Measurements from ENCODE around the gene CDH13.

CDH13 gene

GRCh38 chr16:83609178-83609577, 982.4 kb downstream of the CDH13 start (continued):
- TF ChIP-seq, protein P1, sequence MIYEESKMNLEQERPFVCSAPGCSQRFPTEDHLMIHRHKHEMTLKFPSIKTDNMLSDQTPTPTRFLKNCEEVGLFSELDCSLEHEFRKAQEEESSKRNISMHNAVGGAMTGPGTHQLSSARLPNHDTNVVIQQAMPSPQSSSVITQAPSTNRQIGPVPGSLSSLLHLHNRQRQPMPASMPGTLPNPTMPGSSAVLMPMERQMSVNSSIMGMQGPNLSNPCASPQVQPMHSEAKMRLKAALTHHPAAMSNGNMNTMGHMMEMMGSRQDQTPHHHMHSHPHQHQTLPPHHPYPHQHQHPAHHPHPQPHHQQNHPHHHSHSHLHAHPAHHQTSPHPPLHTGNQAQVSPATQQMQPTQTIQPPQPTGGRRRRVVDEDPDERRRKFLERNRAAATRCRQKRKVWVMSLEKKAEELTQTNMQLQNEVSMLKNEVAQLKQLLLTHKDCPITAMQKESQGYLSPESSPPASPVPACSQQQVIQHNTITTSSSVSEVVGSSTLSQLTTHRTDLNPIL (CRISPR knock-in tag; IDR thresholded peaks at IDR 0.05; ENCODE audit: low read depth), result no peak
- TF ChIP-seq PPARA (CRISPR knock-in tag; IDR thresholded peaks at IDR 0.05; ENCODE audit: borderline replicate concordance), result no peak

DNA sequence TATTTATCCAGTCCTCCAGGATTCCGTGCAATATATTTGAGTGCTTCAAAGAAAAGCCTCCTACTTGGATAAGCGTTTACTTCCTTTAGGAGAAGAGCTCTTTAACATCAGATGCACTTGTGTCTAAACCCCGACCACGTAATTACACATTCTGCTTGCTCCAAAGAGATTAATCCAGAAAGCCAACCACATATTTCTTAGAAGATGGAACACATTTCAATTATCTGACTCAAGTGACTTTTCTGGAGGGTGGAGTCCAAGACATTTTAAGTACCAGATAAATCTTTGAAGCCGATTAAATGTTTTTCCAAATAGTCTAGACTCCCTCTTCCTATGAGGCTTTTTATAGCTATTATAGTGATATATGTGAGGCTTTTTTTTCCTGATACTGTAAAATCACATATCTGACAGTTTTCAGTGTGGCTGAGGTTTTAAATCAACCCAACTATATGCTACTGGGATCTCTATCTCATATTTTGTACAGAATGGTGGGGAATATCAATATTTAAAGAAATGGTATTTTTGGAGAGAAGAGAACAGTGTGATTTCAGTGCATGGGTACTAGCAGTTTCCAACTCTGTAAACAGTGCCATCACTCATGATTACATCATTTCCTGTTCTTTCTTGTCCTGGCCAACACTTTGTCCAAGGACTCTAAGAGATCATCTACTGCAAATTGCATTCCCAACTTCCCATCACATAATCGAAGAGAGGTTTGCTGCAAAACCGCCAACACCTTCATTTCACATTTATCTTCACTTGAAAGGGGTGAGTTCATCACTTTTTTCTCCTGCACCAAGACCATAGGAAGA, 988.6 kb downstream of the CDH13 start:
- ATAC-seq, result no peak
- TF ChIP-seq OSR1 (CRISPR knock-in tag; IDR thresholded peaks at IDR 0.05) (no peak), RARB (CRISPR knock-in tag; IDR thresholded peaks at IDR 0.05) (no peak), ESRRG (CRISPR knock-in tag; IDR thresholded peaks at IDR 0.05) (no peak), CSRNP3 (CRISPR knock-in tag; IDR thresholded peaks at IDR 0.05) (no peak), TCF4 (CRISPR knock-in tag; IDR thresholded peaks at IDR 0.05; ENCODE audit: borderline replicate concordance) (no peak), ZNF70 (CRISPR knock-in tag; IDR thresholded peaks at IDR 0.05) (no peak)
- TF ChIP-seq, protein P2, sequence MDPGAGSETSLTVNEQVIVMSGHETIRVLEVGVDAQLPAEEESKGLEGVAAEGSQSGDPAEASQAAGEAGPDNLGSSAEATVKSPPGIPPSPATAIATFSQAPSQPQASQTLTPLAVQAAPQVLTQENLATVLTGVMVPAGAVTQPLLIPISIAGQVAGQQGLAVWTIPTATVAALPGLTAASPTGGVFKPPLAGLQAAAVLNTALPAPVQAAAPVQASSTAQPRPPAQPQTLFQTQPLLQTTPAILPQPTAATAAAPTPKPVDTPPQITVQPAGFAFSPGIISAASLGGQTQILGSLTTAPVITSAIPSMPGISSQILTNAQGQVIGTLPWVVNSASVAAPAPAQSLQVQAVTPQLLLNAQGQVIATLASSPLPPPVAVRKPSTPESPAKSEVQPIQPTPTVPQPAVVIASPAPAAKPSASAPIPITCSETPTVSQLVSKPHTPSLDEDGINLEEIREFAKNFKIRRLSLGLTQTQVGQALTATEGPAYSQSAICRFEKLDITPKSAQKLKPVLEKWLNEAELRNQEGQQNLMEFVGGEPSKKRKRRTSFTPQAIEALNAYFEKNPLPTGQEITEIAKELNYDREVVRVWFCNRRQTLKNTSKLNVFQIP (CRISPR knock-in tag; IDR thresholded peaks at IDR 0.05; ENCODE audit: borderline replicate concordance, low read depth), result no peak

DNA sequence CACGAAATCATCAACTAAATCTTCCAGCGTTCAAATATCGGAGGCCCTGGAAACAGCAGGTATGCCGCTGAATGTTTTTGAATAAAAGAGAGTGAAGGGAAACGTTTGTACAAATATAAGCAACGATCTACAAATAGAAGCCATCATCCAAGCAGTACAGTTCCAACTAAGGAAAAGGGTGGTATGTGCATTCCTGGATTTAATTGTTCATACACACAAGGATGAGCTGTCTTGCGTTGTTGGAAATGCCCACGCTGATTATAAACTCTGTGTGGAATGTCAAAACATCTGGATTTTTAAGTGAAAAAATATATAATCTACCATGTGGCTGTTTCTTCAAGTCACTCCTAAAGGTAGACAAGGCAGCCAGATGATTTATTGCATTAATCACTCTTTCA, 989.2 kb downstream of the CDH13 start:
- TF ChIP-seq ZC3H10 (CRISPR knock-in tag; IDR thresholded peaks at IDR 0.05), result no peak
- TF ChIP-seq ZFP30 (CRISPR knock-in tag; IDR thresholded peaks at IDR 0.05), result no peak
- no peak for TF ChIP-seq OSR1 (CRISPR knock-in tag; IDR thresholded peaks at IDR 0.05)
- no peak for TF ChIP-seq CSRNP3 (CRISPR knock-in tag; IDR thresholded peaks at IDR 0.05)
- TF ChIP-seq ARNTL (CRISPR knock-in tag; IDR thresholded peaks at IDR 0.05; ENCODE audit: borderline replicate concordance, low read depth), result no peak
- no peak for TF ChIP-seq GLIS3 (CRISPR knock-in tag; IDR thresholded peaks at IDR 0.05)
- TF ChIP-seq ZNF70 (CRISPR knock-in tag; IDR thresholded peaks at IDR 0.05), result no peak
- TF ChIP-seq SNAI2 (CRISPR knock-in tag; IDR thresholded peaks at IDR 0.05), result no peak
- ATAC-seq, result no peak

DNA sequence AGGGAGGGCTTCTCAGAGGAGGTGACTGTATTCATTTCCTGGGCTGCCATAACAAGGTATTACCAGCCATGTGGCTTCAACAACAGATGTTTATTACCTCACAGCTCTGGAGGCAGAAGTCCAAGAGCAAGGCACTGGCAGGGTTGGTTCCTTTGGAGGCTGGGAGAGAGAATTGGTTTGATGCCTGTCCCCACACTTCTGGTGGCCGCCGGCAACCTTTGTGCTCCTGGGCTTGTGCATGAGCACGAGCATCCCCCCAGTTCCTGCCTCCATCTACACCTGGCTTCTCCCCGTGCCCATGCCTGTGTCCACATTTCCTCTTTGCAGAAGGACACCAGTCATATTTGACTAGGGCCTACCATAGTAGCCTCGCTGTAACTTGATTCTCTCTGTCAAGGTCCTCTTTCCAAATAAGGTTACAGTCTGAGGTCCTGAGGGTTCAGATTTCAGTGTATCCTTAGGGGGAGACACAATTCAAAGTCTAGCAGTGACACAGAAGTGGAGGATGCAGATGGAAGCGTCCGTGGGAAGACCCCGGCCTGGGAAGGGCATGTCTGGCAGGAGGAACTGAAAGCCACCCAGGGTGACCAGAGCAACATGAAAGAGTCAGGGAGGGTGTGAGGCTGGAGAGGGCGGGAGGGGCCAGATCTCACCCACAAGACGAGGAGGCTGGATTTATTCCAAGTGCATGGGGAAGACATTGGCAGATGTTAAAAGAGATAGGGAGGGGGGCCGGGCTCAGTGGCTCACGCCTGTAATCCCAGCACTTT, 992.8 kb downstream of the CDH13 start:
- no peak for ATAC-seq
- TF ChIP-seq ZFP3 (CRISPR knock-in tag; IDR thresholded peaks at IDR 0.05) (no peak), ZFP30 (CRISPR knock-in tag; IDR thresholded peaks at IDR 0.05) (no peak), ZC3H10 (CRISPR knock-in tag; IDR thresholded peaks at IDR 0.05) (no peak), CSRNP3 (CRISPR knock-in tag; IDR thresholded peaks at IDR 0.05) (no peak), GLIS3 (CRISPR knock-in tag; IDR thresholded peaks at IDR 0.05) (no peak), ARNTL (CRISPR knock-in tag; IDR thresholded peaks at IDR 0.05; ENCODE audit: borderline replicate concordance, low read depth) (no peak), BACH2 (CRISPR knock-in tag; IDR thresholded peaks at IDR 0.05; ENCODE audit: borderline replicate concordance) (no peak), TCF4 (CRISPR knock-in tag; IDR thresholded peaks at IDR 0.05; ENCODE audit: borderline replicate concordance) (no peak), CSDC2 (CRISPR knock-in tag; IDR thresholded peaks at IDR 0.05) (no peak), TOX (CRISPR knock-in tag; IDR thresholded peaks at IDR 0.05; ENCODE audit: borderline replicate concordance) (no peak), ZNF70 (CRISPR knock-in tag; IDR thresholded peaks at IDR 0.05) (no peak), OSR1 (CRISPR knock-in tag; IDR thresholded peaks at IDR 0.05) (no peak), ZNF565 (CRISPR knock-in tag; conservative IDR thresholded peaks at IDR 0.05; ENCODE audit: low read depth) (no peak), PPARA (CRISPR knock-in tag; IDR thresholded peaks at IDR 0.05; ENCODE audit: borderline replicate concordance) (no peak)
- TF ChIP-seq, protein P1 (CRISPR knock-in tag; IDR thresholded peaks at IDR 0.05; ENCODE audit: low read depth), result no peak
- TF ChIP-seq, protein P3, sequence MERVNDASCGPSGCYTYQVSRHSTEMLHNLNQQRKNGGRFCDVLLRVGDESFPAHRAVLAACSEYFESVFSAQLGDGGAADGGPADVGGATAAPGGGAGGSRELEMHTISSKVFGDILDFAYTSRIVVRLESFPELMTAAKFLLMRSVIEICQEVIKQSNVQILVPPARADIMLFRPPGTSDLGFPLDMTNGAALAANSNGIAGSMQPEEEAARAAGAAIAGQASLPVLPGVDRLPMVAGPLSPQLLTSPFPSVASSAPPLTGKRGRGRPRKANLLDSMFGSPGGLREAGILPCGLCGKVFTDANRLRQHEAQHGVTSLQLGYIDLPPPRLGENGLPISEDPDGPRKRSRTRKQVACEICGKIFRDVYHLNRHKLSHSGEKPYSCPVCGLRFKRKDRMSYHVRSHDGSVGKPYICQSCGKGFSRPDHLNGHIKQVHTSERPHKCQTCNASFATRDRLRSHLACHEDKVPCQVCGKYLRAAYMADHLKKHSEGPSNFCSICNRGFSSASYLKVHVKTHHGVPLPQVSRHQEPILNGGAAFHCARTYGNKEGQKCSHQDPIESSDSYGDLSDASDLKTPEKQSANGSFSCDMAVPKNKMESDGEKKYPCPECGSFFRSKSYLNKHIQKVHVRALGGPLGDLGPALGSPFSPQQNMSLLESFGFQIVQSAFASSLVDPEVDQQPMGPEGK (CRISPR knock-in tag; IDR thresholded peaks at IDR 0.05; ENCODE audit: borderline replicate concordance), result no peak

Measured in SK-N-SH treated with all-trans-retinoic acid at 6 μM for 48 hours (cell line).